ENCODE measurements around the gene MROH7. TPM values are rescaled to one million over a fixed set of nuclear protein-coding genes. Genes with fewer than 3 reads are reported as not detected.

MROH7 gene
- total RNA-seq, 1 donor from 2014 or later, result 0.21 TPM

GRCh38 chr1:54610048-54610447, 31.5 kb upstream of the MROH7 start:
- H3K9me3 Mint-ChIP-seq, result no peaks in the 10 kb centered on the region
- no peaks in the 10 kb centered on the region for H4K20me1 ChIP-seq (ENCODE audit: low read depth)
- H3K27ac ChIP-seq, result no peak overlapping the region
- H3K79me2 ChIP-seq (ENCODE audit: low read depth), result no peaks in the 10 kb centered on the region
- no peaks in the 10 kb centered on the region for H3K36me3 ChIP-seq
- no peak overlapping the region for H3K4me2 ChIP-seq
- peak; percentile 20 for DNase-seq (ENCODE audit: low spot score)
- H3K4me3 Mint-ChIP-seq, result no peak overlapping the region
- peaks cover 8% of the 10 kb centered on the region for H3F3A ChIP-seq (ENCODE audit: low read depth)
- H2AFZ ChIP-seq (replicated peaks), result no peak overlapping the region
- no peaks in the 10 kb centered on the region for H3K27me3 ChIP-seq
- H3K9ac ChIP-seq, result no peak overlapping the region
- H3K4me1 Mint-ChIP-seq, result peaks cover 23% of the 10 kb centered on the region
- no peaks in the 10 kb centered on the region for H3K36me3 Mint-ChIP-seq
- H3K27me3 Mint-ChIP-seq (ENCODE audit: insufficient read depth, low read depth), result peaks cover 11% of the 10 kb centered on the region
- TF ChIP-seq, protein P1, sequence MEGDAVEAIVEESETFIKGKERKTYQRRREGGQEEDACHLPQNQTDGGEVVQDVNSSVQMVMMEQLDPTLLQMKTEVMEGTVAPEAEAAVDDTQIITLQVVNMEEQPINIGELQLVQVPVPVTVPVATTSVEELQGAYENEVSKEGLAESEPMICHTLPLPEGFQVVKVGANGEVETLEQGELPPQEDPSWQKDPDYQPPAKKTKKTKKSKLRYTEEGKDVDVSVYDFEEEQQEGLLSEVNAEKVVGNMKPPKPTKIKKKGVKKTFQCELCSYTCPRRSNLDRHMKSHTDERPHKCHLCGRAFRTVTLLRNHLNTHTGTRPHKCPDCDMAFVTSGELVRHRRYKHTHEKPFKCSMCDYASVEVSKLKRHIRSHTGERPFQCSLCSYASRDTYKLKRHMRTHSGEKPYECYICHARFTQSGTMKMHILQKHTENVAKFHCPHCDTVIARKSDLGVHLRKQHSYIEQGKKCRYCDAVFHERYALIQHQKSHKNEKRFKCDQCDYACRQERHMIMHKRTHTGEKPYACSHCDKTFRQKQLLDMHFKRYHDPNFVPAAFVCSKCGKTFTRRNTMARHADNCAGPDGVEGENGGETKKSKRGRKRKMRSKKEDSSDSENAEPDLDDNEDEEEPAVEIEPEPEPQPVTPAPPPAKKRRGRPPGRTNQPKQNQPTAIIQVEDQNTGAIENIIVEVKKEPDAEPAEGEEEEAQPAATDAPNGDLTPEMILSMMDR (IDR thresholded peaks at IDR 0.05), result no peak
- TF ChIP-seq EZH2phosphoT487 (IDR thresholded peaks at IDR 0.05), result no peak
- TF ChIP-seq EZH2 (IDR thresholded peaks at IDR 0.05), result no peak
- H3K27ac Mint-ChIP-seq, result no peak overlapping the region
- H3K4me1 ChIP-seq, result peaks cover 13% of the 10 kb centered on the region
- no peaks in the 10 kb centered on the region for H3K9me3 ChIP-seq (ENCODE audit: low read depth)
- H3K4me3 ChIP-seq, result no peak overlapping the region

GRCh38 chr1:54610601-54611580, 30.7 kb upstream of the MROH7 start:
- Histone ChIP-seq H3F3A (ENCODE audit: low read depth) (peaks cover 8% of the 10 kb centered on the region), H3K27me3 (no peaks in the 10 kb centered on the region), H3K27ac (no peak overlapping the region), H3K9ac (no peak overlapping the region), H2AFZ (replicated peaks) (no peak overlapping the region), H3K4me1 (peaks cover 13% of the 10 kb centered on the region), H3K4me3 (no peak overlapping the region), H3K4me2 (no peak overlapping the region), H4K20me1 (ENCODE audit: low read depth) (no peaks in the 10 kb centered on the region), H3K79me2 (ENCODE audit: low read depth) (no peaks in the 10 kb centered on the region), H3K36me3 (no peaks in the 10 kb centered on the region), H3K9me3 (ENCODE audit: low read depth) (no peaks in the 10 kb centered on the region)
- peak overlapping the region; percentile 93 for H3K27ac Mint-ChIP-seq
- no peaks in the 10 kb centered on the region for H3K9me3 Mint-ChIP-seq
- TF ChIP-seq EZH2phosphoT487 (IDR thresholded peaks at IDR 0.05), result no peak
- TF ChIP-seq, protein P1 (IDR thresholded peaks at IDR 0.05), result no peak
- TF ChIP-seq EZH2 (IDR thresholded peaks at IDR 0.05), result no peak
- no peak overlapping the region for H3K4me3 Mint-ChIP-seq
- H3K4me1 Mint-ChIP-seq, result peaks cover 27% of the 10 kb centered on the region
- peak; percentile 41 for DNase-seq (ENCODE audit: low spot score)
- H3K27me3 Mint-ChIP-seq (ENCODE audit: insufficient read depth, low read depth), result peaks cover 11% of the 10 kb centered on the region
- no peaks in the 10 kb centered on the region for H3K36me3 Mint-ChIP-seq

DNA sequence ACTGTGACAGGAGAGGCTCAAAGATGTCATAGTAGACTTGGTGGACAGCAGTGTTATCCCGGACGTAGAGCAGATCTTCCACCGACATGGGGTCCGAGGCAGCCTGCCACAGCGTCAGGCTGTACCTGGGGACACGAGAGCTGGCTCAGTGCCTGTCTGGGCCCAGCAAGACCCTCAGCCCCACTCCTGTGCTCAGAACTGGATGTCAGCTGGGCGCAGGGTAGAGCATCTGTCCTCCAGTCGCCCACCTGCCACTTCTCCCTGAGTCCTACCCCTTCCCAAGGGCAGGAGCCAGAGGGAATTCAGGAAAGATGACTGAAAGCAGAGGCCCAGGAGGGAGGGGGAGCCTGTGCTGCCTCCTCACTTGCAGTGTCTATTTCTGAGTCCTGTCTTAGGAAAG, 30.0 kb upstream of the MROH7 start:
- Mint-ChIP-seq H3K36me3 (no peaks in the 10 kb centered on the region), H3K4me1 (peaks cover 24% of the 10 kb centered on the region), H3K9me3 (no peaks in the 10 kb centered on the region), H3K4me3 (no peak overlapping the region), H3K27me3 (ENCODE audit: insufficient read depth, low read depth) (peaks cover 9% of the 10 kb centered on the region), H3K27ac (peak overlapping the region; percentile 73)
- Histone ChIP-seq H3K27ac (no peak overlapping the region), H3K9ac (no peak overlapping the region), H3K9me3 (ENCODE audit: low read depth) (no peaks in the 10 kb centered on the region), H3K4me3 (no peak overlapping the region), H3F3A (ENCODE audit: low read depth) (peaks cover 8% of the 10 kb centered on the region), H2AFZ (replicated peaks) (no peak overlapping the region), H3K36me3 (no peaks in the 10 kb centered on the region), H3K4me1 (peaks cover 13% of the 10 kb centered on the region), H4K20me1 (ENCODE audit: low read depth) (no peaks in the 10 kb centered on the region), H3K4me2 (no peak overlapping the region), H3K27me3 (no peaks in the 10 kb centered on the region), H3K79me2 (ENCODE audit: low read depth) (no peaks in the 10 kb centered on the region)
- TF ChIP-seq, protein P1 (IDR thresholded peaks at IDR 0.05), result no peak
- TF ChIP-seq EZH2 (IDR thresholded peaks at IDR 0.05) (no peak), EZH2phosphoT487 (IDR thresholded peaks at IDR 0.05) (no peak)
- DNase-seq (ENCODE audit: low spot score), result no peak

All from neural progenitor cell (in vitro differentiated cells).